Measurements from ENCODE around the gene EME2. TPM values are rescaled to one million over a fixed set of nuclear protein-coding genes. Genes with fewer than 3 reads are reported as not detected.
A peak's percentile ranks its signal among the peaks of the same experiment; 100 is the strongest.

The EME2 gene
- total RNA-seq, 2 experiments from 2014 or later, result 7.7 to 7.8 TPM

Small RNA genes within 50 kb of the gene (microRNA-seq; reads per million reads assigned to microRNA genes)
- 8.2 reads per million, percentile 15 among the genes with 10 or more reads in this experiment for gene MIR3177 (ENCODE audit: borderline microRNAs expressed, borderline replicate concordance)

Other genes with a start within 250 kb of the EME2 start
- 1 to 10 TPM; 7.7 to 8.2 TPM for gene TMEM204, start 239.1 kb upstream of the EME2 start, total RNA-seq
- 10 to 100 TPM; 10.6 to 14.3 TPM for gene IFT140, start 160.7 kb upstream of the EME2 start, total RNA-seq
- gene CRAMP1, start 160.4 kb upstream of the EME2 start, total RNA-seq, result 10 to 100 TPM; 11.3 to 15.7 TPM
- 10 to 100 TPM; 54.0 to 69.4 TPM for gene JPT2, start 94.5 kb upstream of the EME2 start, total RNA-seq
- 10 to 100 TPM; 46.5 to 50.7 TPM for gene MAPK8IP3, start 66.6 kb upstream of the EME2 start, total RNA-seq
- 10 to 100 TPM; 39.4 to 44.1 TPM for gene NME3, start 1.3 kb upstream of the EME2 start, total RNA-seq
- 100 to 1,000 TPM; 122 to 138 TPM for gene MRPS34, start 324 bp downstream of the EME2 start, total RNA-seq
- 10 to 100 TPM; 14.0 to 17.0 TPM for gene SPSB3, start 9.8 kb downstream of the EME2 start, total RNA-seq
- 10 to 100 TPM; 37.9 to 42.4 TPM for gene NUBP2, start 10.2 kb downstream of the EME2 start, total RNA-seq
- not detected for gene IGFALS, start 20.9 kb downstream of the EME2 start, total RNA-seq
- 10 to 100 TPM; 29.9 to 30.1 TPM for gene HAGH, start 54.0 kb downstream of the EME2 start, total RNA-seq
- gene FAHD1, start 54.4 kb downstream of the EME2 start, total RNA-seq, result 1 to 10 TPM; 6.0 to 7.3 TPM
- under 1 TPM; 0.52 to 0.76 TPM for gene MEIOB, start 99.4 kb downstream of the EME2 start, total RNA-seq
- not detected for gene HS3ST6, start 145.6 kb downstream of the EME2 start, total RNA-seq
- 10 to 100 TPM in 1 of 2 experiments, 1 to 10 TPM in 1; 8.5 to 11.0 TPM for gene MSRB1, start 170.4 kb downstream of the EME2 start, total RNA-seq
- gene RPL3L, start 181.9 kb downstream of the EME2 start, total RNA-seq, result not detected
- gene NDUFB10, start 186.7 kb downstream of the EME2 start, total RNA-seq, result 100 to 1,000 TPM; 111 TPM
- gene RPS2, start 192.0 kb downstream of the EME2 start, total RNA-seq, result 1,000 to 10,000 TPM; 7,042 to 7,057 TPM
- gene RNF151, start 194.0 kb downstream of the EME2 start, total RNA-seq, result not detected
- 10 to 100 TPM; 36.5 to 38.0 TPM for gene TBL3, start 199.2 kb downstream of the EME2 start, total RNA-seq
- not detected for gene NOXO1, start 208.7 kb downstream of the EME2 start, total RNA-seq
- gene GFER, start 211.4 kb downstream of the EME2 start, total RNA-seq, result 10 to 100 TPM; 29.8 to 30.1 TPM
- gene SYNGR3, start 217.2 kb downstream of the EME2 start, total RNA-seq, result 1 to 10 TPM; 5.7 to 7.2 TPM
- 10 to 100 TPM; 88.8 to 93.5 TPM for gene ZNF598, start 237.0 kb downstream of the EME2 start, total RNA-seq
- 1 to 10 TPM; 1.3 to 1.9 TPM for gene NPW, start 247.0 kb downstream of the EME2 start, total RNA-seq